HG02759 (cell line): ENCODE measurements around the gene RNF157.

Experiments used
- ATAC-seq: cut with Tn5 transposase; IDR thresholded peaks from one replicate; pipeline ENCODE4 v1.9.1; 2021; ENCODE audit warnings: mild to moderate bottlenecking, moderate library complexity; ENCODE audit not compliant: unreplicated experiment

Gene RNF157

GRCh38 chr17:76240461-76241203 lies at the start of gene RNF157:
Gene RNF157 (minus strand): TSS chr17:76240493. CDS start chr17:76240240, 253 bp downstream.
- peak; percentile 78 for ATAC-seq

- ATAC-seq, result no peak
These were observed 41.5 kb upstream of the RNF157 start for GRCh38 chr17:76281573-76282371.

- no peak for ATAC-seq
These were observed 40.4 kb upstream of the RNF157 start for GRCh38 chr17:76280650-76281049.

GRCh38 chr17:76279742-76280287 lies 39.5 kb upstream of the RNF157 start:
- ATAC-seq, result no peak

GRCh38 chr17:76278952-76279741 lies 38.9 kb upstream of the RNF157 start:
- no peak for ATAC-seq

GRCh38 chr17:76278268-76278908 lies 38.1 kb upstream of the RNF157 start:
- no peak for ATAC-seq

GRCh38 chr17:76277300-76278267 lies 37.3 kb upstream of the RNF157 start:
- ATAC-seq, result no peak

- no peak for ATAC-seq
These were observed 36.4 kb upstream of the RNF157 start for GRCh38 chr17:76276461-76277299.

GRCh38 chr17:76276069-76276431 lies 35.8 kb upstream of the RNF157 start:
- ATAC-seq, result no peak

- ATAC-seq, result no peak
These were observed 35.2 kb upstream of the RNF157 start for GRCh38 chr17:76275382-76276068.

- no peak for ATAC-seq
These were observed 34.0 kb upstream of the RNF157 start for GRCh38 chr17:76274112-76274956.

GRCh38 chr17:76273445-76274111 lies 33.3 kb upstream of the RNF157 start:
- no peak for ATAC-seq

GRCh38 chr17:76272541-76273444 lies 32.5 kb upstream of the RNF157 start:
- peak; percentile 16 for ATAC-seq

- peak; percentile 60 for ATAC-seq
These were observed 31.6 kb upstream of the RNF157 start for GRCh38 chr17:76271669-76272540.
